ENCODE data around the gene GHR.

GHR gene

DNA sequence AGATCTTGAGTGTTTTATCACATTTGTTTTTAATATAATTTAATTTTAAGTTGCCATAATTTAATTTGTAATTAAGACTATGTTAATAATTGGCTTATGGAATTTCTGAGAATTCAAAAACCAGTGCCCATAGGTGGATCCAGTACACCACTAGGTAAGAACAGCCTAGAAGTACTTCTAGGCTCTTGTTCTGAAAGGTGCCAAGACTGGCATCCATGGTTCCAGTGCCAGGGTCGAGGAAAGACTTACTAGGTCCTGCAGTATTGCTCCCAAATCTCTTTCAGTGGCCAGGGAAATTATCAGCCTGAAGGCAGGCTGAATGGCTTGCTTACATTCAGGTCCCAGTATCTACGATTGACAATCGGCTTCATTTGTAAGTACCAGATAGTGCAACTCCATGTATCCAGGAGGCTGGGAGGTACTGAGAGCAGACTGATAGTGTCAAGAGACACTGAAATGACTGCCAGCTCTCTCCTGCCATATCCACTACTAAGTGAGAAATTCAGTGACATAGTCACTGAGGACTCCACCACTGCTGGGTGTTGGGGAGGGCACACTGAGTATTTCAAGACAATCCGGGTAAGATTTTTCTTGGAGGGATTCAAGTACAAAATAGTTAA, 174.2 kb downstream of the GHR start:
- Histone ChIP-seq H3K36me3 (ENCODE audit: low read depth) (no peaks in the 10 kb centered on the region), H3K4me3 (ENCODE audit: severe bottlenecking) (no peak overlapping the region), H3K27ac (ENCODE audit: poor library complexity, severe bottlenecking) (no peak overlapping the region), H3K27me3 (ENCODE audit: insufficient read depth, poor library complexity, severe bottlenecking) (no peaks in the 10 kb centered on the region), H3K9me3 (ENCODE audit: severe bottlenecking) (no peaks in the 10 kb centered on the region), H3K4me1 (ENCODE audit: insufficient read depth, poor library complexity, severe bottlenecking) (no peaks in the 10 kb centered on the region)
- no peak for TF ChIP-seq CTCF (IDR thresholded peaks at IDR 0.05; ENCODE audit: poor library complexity, severe bottlenecking)
- DNase-seq (ENCODE audit: low spot score) (no peak), ATAC-seq (ENCODE audit: low read depth) (no peak)

GRCh38 chr5:42598311-42598710, 175.1 kb downstream of the GHR start:
- H3K9me3 ChIP-seq (ENCODE audit: severe bottlenecking), result no peaks in the 10 kb centered on the region
- no peak overlapping the region for H3K4me3 ChIP-seq (ENCODE audit: severe bottlenecking)
- no peak overlapping the region for H3K27ac ChIP-seq (ENCODE audit: poor library complexity, severe bottlenecking)
- no peak for TF ChIP-seq CTCF (IDR thresholded peaks at IDR 0.05; ENCODE audit: poor library complexity, severe bottlenecking)
- ATAC-seq (ENCODE audit: low read depth), result peak; percentile 63; the same call in 2 of the 3 replicates
- no peaks in the 10 kb centered on the region for H3K36me3 ChIP-seq (ENCODE audit: low read depth)
- no peaks in the 10 kb centered on the region for H3K27me3 ChIP-seq (ENCODE audit: insufficient read depth, poor library complexity, severe bottlenecking)
- no peaks in the 10 kb centered on the region for H3K4me1 ChIP-seq (ENCODE audit: insufficient read depth, poor library complexity, severe bottlenecking)
- no peak for DNase-seq (ENCODE audit: low spot score)

DNA sequence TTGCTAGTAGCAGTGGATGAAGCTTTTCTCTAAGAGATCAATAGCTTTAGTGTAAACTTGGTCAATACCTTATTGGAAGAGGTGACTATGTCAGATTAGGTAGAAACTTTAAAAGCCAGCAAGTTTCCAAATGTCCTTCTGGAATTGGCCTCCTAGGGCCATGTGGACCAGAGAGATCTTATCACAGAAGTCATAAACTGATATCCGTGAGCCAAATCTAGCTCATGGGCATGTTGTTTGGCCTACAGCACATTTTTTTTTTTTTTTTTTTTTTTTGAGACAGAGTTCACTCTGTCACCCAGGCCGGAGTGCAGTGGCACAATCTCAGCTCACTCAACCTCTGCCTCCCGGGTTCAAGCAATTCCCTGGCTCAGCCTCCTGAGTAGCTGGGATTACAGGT, 175.9 kb downstream of the GHR start:
- TF ChIP-seq CTCF (IDR thresholded peaks at IDR 0.05; ENCODE audit: poor library complexity, severe bottlenecking), result no peak
- no peak overlapping the region for H3K4me3 ChIP-seq (ENCODE audit: severe bottlenecking)
- no peaks in the 10 kb centered on the region for H3K9me3 ChIP-seq (ENCODE audit: severe bottlenecking)
- H3K4me1 ChIP-seq (ENCODE audit: insufficient read depth, poor library complexity, severe bottlenecking), result no peaks in the 10 kb centered on the region
- DNase-seq (ENCODE audit: low spot score) (no peak), ATAC-seq (ENCODE audit: low read depth) (no peak)
- no peaks in the 10 kb centered on the region for H3K36me3 ChIP-seq (ENCODE audit: low read depth)
- no peaks in the 10 kb centered on the region for H3K27me3 ChIP-seq (ENCODE audit: insufficient read depth, poor library complexity, severe bottlenecking)
- no peak overlapping the region for H3K27ac ChIP-seq (ENCODE audit: poor library complexity, severe bottlenecking)

GRCh38 chr5:42600441-42600840, 177.2 kb downstream of the GHR start:
- H3K9me3 ChIP-seq (ENCODE audit: severe bottlenecking), result no peaks in the 10 kb centered on the region
- ATAC-seq (ENCODE audit: low read depth), result no peak; the same call in 2 of the 3 replicates
- no peak overlapping the region for H3K4me3 ChIP-seq (ENCODE audit: severe bottlenecking)
- no peak for TF ChIP-seq CTCF (IDR thresholded peaks at IDR 0.05; ENCODE audit: poor library complexity, severe bottlenecking)
- no peak for DNase-seq (ENCODE audit: low spot score)
- H3K36me3 ChIP-seq (ENCODE audit: low read depth), result no peaks in the 10 kb centered on the region
- no peak overlapping the region for H3K27ac ChIP-seq (ENCODE audit: poor library complexity, severe bottlenecking)
- H3K27me3 ChIP-seq (ENCODE audit: insufficient read depth, poor library complexity, severe bottlenecking), result no peaks in the 10 kb centered on the region
- no peaks in the 10 kb centered on the region for H3K4me1 ChIP-seq (ENCODE audit: insufficient read depth, poor library complexity, severe bottlenecking)

DNA sequence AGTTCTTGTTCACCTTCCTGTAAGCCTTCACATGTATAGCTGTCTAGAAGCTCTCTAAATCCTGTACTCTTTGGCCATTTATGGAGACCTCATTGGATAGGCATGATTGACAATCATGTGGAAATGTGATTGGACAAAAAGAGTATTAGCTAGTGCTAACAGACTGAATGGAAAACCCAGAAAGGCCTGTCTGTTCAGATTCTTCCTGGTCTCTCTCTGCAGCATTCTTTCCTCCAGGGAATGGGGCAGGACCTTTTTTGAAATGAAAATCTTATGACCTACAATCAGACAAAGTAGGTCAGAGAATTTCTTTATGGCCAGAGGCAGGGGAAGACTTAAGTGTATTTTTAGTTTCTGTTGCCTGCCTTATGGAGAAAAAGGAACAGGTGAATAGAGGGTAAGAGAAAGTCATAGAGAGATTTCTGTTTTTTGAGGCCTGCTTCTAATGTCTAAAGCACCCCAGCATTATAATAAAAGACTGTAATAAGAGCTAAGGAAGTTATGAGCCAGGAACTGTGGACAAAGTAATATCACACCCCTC, 181.0 kb downstream of the GHR start:
- no peak for ATAC-seq (ENCODE audit: low read depth)
- no peak for TF ChIP-seq CTCF (IDR thresholded peaks at IDR 0.05; ENCODE audit: poor library complexity, severe bottlenecking)
- no peaks in the 10 kb centered on the region for H3K27me3 ChIP-seq (ENCODE audit: insufficient read depth, poor library complexity, severe bottlenecking)
- H3K27ac ChIP-seq (ENCODE audit: poor library complexity, severe bottlenecking), result no peak overlapping the region
- H3K36me3 ChIP-seq (ENCODE audit: low read depth), result no peaks in the 10 kb centered on the region
- no peak for DNase-seq (ENCODE audit: low spot score)
- no peak overlapping the region for H3K4me3 ChIP-seq (ENCODE audit: severe bottlenecking)
- H3K9me3 ChIP-seq (ENCODE audit: severe bottlenecking), result no peaks in the 10 kb centered on the region
- H3K4me1 ChIP-seq (ENCODE audit: insufficient read depth, poor library complexity, severe bottlenecking), result no peaks in the 10 kb centered on the region

Measured in RWPE2 (cell line).